ENCODE results near the gene FST.

FST gene

GRCh38 chr5:53454719-53455000, 25.8 kb upstream of the FST start:
- DNase-seq (ENCODE audit: insufficient read length, low spot score): no peak
- TF ChIP-seq CTCF (IDR thresholded peaks at IDR 0.05; ENCODE audit: insufficient read depth, missing control alignments): no peak
- FAIRE-seq: no peak

- FAIRE-seq (no peak), DNase-seq (ENCODE audit: insufficient read length, low spot score) (no peak)
- TF ChIP-seq CTCF (IDR thresholded peaks at IDR 0.05; ENCODE audit: insufficient read depth, missing control alignments): no peak
Observed at GRCh38 chr5:53456366-53456765, 24.1 kb upstream of the FST start.

GRCh38 chr5:53463909-53464621, 16.4 kb upstream of the FST start:
- TF ChIP-seq CTCF (IDR thresholded peaks at IDR 0.05; ENCODE audit: insufficient read depth, missing control alignments): no peak
- no peak for FAIRE-seq
- no peak for DNase-seq (ENCODE audit: insufficient read length, low spot score)

- no peak for DNase-seq (ENCODE audit: insufficient read length, low spot score)
- no peak for TF ChIP-seq CTCF (IDR thresholded peaks at IDR 0.05; ENCODE audit: insufficient read depth, missing control alignments)
- FAIRE-seq: no peak
Observed at GRCh38 chr5:53464722-53465121, 15.7 kb upstream of the FST start.

GRCh38 chr5:53469946-53470687, 10.3 kb upstream of the FST start:
- no peak for DNase-seq (ENCODE audit: insufficient read length, low spot score)
- FAIRE-seq: no peak
- TF ChIP-seq CTCF (IDR thresholded peaks at IDR 0.05; ENCODE audit: insufficient read depth, missing control alignments): no peak

- no peak for FAIRE-seq
- TF ChIP-seq CTCF (IDR thresholded peaks at IDR 0.05; ENCODE audit: insufficient read depth, missing control alignments): no peak
- DNase-seq (ENCODE audit: insufficient read length, low spot score): no peak
Observed at GRCh38 chr5:53472279-53472678, 8.2 kb upstream of the FST start.
